GM18502 (cell line): ENCODE data around the gene ANXA3.

Experiments
- ATAC-seq: cut with Tn5 transposase; IDR thresholded peaks from one replicate; pipeline ENCODE4 v1.9.1; 2021; ENCODE audit warnings: mild to moderate bottlenecking; ENCODE audit not compliant: unreplicated experiment, poor library complexity

The ANXA3 gene

DNA sequence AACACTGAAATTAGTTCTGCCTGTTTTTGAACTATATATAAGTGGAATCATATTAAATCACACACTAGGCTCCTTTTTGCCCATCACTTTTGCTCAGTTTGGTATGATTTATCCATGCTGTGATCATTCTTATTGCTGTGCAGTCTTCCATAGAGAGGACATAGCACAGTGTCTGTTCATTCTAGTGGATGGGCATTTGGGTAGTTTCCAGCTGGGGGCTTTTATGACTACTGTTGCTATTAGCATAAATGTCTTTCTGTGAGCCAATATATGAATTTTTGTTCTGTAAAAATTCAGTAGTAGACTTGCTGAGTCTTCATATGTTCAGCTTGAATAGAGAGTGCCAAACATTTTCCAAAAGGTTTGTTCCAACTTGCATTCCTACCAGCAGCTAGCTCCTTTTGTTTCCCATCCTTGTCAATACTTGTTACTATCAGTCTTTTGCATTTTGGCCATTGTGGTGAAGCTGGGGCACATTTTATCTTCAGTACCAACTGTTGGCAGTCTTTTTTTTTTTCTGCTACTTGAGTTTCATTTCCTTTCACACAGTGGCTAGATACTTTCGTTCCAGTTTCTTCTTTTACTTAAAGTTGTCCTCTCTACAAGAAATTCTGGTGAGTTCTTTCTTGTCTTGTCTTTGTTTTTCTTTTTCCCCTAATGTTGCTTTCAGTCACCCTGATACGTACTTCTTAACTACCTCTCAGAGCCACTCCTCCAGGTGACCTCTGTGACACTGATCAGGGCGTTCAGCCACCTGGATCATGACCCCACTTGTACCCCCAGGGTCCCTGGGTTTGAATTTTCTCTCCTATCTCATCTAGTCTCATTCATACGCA is 87.0 kb downstream of the ANXA3 start:
- peak; percentile 79 for ATAC-seq

DNA sequence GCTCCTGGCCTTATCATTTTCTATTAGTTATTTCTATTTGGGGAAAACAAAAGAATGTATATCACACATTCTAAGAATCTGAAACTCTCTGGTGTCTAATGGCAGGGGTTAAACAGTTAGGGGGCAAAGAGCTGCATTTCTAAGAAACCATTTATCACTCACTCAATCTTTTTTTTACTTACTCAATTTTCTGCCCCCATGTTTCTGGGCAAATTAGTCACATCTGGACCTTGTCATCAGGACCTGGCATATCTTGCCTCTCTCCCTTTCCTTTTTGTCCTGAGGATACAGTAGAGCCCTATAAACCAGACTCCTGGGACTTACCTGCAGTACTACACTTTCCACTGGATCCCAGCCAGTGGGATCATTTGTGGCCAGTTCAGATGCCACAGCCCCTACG is 89.1 kb downstream of the ANXA3 start:
- ATAC-seq = no peak

DNA sequence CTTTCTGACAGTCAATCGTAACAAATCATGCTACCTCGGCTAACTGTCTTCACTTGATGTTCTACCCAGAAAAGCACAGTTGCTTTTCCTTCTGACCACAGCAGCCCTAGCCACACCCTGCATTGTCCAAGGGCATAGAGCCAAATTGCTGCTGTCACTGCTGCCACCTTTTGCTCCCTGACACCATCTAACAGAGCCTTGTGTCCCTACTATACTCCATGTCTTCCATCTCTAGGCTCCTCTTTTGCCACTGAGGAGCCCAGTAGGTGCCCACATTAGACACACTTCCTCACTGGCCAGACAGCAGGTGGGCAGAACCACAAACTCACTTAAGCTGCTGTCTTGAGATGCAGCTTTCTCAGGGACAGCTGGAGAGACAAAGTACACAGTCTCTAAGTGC is 91.4 kb downstream of the ANXA3 start:
- ATAC-seq = no peak

GRCh38 chr4:78644063-78644691 is 92.6 kb downstream of the ANXA3 start:
- ATAC-seq = no peak

DNA sequence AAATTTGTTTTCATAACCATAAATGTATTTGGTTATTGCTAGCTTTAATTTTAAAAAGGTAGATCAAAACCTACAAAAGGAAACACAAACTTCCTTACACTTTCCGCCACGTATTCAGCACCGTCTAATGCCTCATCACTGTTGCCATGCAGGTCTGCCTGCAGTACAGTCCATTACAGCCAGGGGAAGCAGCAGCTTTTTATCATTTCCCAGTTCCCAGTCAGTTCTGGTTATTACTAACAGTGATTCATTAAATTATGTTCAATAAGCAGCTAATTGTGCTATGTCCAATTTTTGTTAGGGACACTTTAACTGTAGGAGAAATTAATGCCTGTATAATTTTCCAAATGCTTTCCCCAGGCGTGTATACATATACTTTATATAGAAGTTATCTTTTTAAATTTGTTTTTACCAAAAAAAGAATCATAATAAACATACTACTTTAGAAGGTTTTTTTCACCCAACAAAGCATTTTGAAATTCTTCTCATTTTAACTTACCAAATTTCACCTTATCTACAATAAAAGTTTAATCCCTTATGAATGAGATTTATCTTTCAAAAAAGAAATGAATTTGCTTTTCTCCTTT is 93.3 kb downstream of the ANXA3 start:
- ATAC-seq = peak; percentile 95

DNA sequence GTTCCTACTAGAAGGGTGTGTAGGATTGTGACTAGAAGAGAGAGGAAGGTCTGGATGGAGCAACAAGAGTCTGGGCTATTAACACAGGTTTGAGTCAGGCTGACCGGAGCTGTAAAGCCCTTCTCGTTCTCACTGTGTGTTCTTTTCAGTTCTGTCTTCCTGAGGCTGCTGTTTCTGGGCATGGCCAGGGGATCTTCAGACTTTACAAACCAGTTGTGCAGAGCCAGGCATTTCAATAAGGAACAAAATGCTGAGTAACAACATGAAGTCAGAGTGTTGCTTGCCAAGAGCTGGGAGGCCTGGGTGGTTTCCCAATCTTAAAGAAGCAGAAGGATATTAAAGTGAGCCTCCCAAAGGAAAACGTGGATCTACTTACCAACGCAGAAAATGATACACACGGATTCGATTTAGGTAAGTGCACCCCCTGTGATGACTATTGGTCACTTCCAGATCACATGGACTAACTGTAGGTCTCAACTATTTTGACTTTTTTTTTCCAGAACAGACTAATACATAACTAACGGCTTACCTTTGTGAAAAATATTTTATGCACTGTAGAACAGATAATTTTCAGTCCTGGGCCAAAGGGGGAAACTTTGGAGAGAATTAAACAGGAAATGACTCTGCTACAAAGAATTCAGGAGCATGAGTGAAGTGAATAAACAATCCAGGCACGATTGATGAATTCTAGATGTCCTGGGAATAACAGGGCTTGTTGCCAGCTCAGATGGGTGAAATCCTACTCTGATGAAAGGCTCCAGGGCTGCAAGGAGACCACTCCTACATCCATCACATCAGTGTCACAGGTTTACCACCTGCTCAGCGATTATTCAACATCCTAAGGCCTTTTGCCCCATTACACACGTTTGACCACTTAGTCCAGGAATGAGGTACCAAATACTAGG is 94.5 kb downstream of the ANXA3 start:
- ATAC-seq = peak; percentile 54

GRCh38 chr4:78647272-78647671 is 95.7 kb downstream of the ANXA3 start:
- no peak for ATAC-seq

- ATAC-seq = no peak
These were observed 97.2 kb downstream of the ANXA3 start for GRCh38 chr4:78648640-78649363.

- ATAC-seq = no peak
These were observed 98.8 kb downstream of the ANXA3 start for GRCh38 chr4:78650106-78651024.

GRCh38 chr4:78651250-78651860 is 99.8 kb downstream of the ANXA3 start:
- ATAC-seq = no peak

GRCh38 chr4:78652282-78652876 is 100.8 kb downstream of the ANXA3 start:
- ATAC-seq = no peak

- no peak for ATAC-seq
These were observed 102.1 kb downstream of the ANXA3 start for GRCh38 chr4:78653655-78654054.

DNA sequence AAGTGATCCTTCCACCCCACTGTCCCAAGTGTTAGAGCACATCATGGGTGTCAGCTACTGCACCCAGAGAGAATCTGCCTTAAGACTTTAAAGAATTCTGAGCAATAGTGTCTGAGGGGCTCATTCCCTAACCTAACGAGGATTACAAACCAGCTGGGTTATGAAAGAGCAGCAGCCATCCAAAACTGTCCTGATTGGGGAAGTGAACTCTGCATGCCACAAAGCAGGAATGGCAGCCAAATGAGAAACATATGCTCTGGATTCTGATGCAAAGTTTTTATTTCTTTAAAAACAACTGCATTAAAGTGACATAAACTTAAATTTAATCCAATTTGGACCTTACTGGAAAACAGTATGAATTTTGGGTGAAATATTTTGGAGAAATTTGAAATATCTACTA is 103.2 kb downstream of the ANXA3 start:
- ATAC-seq = no peak

GRCh38 chr4:78656968-78657445 is 105.4 kb downstream of the ANXA3 start:
- peak; percentile 45 for ATAC-seq

GRCh38 chr4:78659264-78659663 is 107.7 kb downstream of the ANXA3 start:
- no peak for ATAC-seq

- ATAC-seq = no peak
These were observed 108.1 kb downstream of the ANXA3 start for GRCh38 chr4:78659665-78660064.
